Activated CD8-positive, alpha-beta memory T cell treated with anti-CD3 and anti-CD28 coated beads, Interleukin-2, amount 50 U/mL, for 4 hours (primary cell): ENCODE measurements around the gene NBDY.
A peak's percentile ranks its signal among the peaks of the same experiment; 100 is the strongest.
"Not testable (repeated sequence)": the region's sequence is repeated elsewhere in the genome, so short reads cannot be mapped to it uniquely, and the experiment has no call there.

Experiments used
- DNase-seq: peaks from one replicate; pipeline ENCODE4 v3.0.0-alpha.2; 2020

Gene NBDY

DNA sequence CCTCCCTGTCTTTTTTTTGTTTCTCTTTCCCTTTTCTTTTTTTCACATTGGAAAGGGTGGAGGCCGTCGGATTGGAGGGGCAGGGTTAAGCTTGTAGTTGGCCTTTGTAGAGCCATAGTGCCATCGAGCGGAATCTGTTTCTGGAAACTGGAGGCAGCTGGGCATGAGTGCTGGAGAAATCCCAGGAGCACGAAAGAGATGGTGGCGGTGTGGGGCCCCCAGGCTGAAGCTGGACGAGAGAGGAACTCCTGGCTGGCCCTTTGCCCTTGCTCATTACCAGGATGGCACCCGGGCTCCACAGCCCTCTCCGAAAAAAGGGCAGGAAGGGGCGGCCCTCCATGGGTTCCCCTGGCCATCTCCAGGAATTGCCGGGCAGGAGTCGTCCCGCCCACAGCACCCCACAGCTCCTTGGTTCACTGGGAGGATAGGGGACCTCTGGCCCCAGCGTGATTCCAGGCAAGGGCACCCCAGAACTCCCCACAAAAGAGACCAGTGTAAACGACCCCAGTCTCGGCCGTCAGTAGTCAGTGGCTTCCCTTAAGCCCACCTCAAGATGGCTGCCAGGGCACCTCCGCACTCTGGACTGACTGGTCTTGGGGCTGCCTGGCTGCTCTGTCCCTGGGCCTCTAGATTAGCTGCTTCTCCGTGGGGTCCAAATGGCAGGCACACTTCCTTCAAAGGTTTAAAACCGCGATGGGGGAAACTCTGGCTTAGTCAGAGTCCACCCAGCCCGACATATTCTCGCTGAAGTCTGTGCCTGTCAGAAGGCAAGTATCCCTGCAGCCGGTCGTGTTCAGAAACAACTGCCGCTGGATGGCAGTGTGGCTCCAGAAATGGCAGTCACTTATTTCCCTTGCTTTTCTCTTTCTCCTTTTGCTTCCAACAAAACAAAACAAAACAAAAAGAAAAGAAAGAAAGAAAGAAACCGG is 74.1 kb downstream of the NBDY start:
- DNase-seq, result peak; percentile 79

DNA sequence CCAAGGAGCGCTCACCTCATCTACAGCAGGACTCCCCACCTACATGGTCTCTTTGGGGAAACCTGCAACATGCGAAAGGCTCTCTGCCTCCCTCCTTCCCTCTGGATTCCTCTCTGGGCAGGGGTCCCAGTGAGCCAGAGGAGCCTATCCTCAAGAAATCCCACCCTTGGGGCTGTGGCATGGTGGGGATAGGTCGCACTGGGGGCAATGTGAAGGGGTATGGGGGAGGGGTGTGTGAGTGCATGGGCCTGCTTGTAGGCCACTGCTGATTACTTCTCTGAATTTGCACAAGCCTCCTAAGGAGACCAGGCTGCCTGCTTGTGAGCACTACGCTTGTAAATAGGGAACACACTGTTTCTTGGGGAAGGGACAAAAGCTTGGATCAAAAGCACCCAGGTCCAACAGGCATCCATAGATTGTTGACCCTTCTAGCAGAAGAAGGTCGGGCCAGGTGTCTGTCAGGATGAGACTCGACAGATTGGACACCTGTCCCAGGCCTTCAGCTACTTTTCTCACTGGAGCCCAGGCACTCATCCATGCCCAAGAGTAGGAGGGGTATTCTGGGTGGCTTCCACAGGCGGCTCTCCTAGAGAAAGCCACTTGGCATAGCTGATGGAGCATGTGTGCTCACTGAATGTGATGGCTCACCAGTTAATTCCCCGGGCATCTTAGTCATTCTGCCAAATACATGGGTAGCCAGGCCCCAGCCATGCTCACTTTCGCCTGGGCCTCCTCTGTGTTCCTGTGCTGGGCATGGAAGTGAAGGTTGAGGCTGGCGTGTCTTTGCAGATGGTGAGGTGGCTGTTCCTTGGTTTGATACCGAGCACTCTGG is 75.0 kb downstream of the NBDY start:
- no peak for DNase-seq

DNA sequence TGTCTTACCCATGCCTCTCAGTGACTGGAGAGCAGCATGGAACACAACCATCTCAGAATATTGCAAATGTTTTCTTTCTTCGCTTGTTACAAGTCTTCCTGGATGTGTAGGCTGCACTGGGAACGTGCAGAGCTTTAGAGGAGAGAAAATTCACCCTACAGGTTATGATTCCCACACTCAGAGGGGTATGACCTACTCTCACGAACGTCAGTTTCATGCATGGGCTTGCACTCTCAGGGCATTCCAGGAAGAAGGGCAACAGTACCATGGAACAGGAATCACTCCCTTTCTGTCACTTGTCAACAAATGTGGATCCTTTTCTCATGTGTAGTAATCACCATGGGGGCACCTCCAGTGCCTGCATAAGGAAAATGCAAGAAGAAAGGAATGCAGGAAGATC is 75.8 kb downstream of the NBDY start:
- DNase-seq, result no peak

DNA sequence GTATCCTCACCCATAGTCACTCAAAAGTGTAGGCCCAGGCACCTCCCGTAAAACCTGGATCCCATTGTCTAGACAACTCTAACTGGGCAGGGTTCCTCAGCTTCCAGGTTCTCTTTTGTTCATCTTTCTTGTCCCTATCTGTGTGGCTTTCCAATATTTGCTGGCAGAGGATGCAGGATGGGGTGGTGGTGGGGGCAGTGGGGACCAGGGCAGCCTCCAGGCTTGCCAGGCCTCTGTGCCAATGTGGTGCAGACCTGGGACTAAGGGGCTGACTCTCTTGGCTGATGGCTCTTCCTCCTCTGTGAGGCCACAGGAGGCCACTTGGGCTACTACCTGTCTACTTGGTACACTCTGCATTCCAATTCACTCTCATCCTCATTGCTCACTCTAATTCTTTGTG is 76.4 kb downstream of the NBDY start:
- DNase-seq, result no peak

DNA sequence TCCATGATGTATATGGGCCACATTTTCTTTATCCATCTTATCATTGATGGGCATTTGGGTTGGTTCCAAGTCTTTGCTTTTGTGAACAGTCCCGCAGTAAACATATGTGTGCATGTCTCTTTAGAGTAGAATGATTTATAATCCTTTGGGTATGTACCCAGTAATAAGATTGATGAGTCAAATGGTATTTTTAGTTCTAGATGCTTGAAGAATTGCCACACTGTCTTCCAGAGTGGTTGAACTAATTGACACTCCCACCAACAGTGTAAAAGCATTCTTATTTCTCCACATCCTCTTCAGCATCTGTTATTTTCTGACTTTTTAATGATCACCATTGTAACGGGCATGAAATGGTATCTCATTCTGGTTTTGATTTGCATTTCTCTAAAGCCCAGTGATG is 77.1 kb downstream of the NBDY start:
- DNase-seq, result not testable (repeated sequence)

DNA sequence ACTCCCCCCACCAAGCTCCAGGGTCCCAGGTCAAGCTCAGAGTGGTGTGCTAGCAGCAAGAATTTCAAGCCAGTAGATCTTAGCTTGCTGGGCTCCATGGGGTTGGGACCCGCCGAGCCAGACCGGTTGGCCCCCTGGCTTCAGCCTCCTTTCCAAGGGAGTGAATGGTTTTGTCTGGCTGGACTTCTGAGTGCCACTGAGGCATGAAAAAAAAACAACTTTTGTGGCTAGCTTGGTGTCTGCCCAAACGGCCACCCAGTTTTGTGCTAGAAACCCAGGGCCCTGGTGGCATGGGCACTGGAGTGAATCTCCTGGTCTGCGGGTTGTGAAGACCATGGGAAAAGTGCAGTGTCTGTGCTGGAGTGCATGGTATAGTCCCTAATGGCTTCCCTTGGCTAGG is 82.6 kb downstream of the NBDY start:
- DNase-seq, result no peak

DNA sequence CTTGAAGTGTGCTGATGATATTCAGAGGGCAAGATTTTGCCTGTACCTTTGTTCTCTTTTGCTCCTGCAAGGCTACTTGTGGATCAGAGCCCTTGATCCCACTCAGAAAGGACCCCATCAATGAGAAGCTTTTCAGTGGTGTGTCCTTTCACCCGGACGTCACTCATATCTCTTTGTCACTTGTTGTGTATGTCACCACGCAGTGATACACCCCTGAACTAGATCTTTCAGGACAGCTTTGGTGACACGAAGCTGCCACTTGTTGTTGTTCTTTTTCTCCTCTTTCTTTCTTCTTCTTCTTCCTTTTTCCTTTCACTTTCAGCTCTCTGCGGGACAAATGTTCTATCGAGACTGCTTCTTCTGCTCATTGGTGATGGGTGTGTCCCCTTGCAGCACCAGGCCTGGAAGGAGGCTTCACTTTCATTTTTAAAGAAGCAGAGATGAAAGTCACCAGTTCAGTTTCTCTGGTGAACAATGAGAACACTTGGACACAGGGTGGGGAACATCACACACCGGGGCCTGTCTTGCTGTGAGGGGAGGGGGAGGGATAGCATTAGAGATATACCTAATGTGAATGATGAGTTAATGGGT is 83.6 kb downstream of the NBDY start:
- no peak for DNase-seq

DNA sequence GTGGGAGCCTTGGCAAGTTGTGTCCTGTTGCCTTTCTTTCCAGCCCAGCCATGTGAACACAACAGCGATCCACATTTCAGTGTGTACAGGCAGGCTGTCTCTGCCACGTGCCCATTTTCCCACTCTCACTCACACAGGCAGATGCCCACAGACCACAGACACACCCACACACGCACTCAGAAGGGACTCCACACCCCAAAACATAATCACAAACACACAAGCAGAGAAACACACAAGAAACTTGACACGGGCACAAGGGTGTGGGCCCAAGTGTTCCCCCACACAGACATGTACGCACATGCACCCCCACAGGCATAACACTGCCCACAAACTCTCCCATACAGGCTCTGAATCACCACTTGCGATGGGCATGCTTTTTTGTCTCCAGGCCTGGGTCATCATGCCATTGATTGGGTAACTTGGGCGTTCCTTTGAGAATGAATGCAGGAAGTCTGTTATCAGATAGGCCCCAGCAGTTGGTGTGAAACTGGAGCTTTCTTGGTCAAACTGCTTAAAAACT is 84.3 kb downstream of the NBDY start:
- DNase-seq, result peak; percentile 39

DNA sequence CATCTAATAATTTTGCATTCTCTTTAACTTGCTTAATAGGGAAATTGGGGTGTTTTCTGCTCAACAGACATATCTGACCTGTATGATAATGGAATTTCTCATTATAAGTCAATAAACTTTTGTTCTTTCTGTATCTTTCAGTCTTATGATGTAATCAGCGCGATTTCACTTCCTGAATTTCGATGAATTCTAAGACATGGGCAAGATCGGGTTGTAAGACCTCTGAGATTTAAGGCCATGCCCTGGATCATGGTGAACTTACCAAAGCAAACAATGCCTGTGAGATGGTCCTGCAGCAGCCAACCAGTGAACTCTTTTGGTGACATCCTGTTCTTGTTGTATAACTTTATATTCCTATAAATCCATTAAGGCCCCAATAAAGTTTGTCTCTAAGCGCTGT is 88.1 kb downstream of the NBDY start:
- no peak for DNase-seq

DNA sequence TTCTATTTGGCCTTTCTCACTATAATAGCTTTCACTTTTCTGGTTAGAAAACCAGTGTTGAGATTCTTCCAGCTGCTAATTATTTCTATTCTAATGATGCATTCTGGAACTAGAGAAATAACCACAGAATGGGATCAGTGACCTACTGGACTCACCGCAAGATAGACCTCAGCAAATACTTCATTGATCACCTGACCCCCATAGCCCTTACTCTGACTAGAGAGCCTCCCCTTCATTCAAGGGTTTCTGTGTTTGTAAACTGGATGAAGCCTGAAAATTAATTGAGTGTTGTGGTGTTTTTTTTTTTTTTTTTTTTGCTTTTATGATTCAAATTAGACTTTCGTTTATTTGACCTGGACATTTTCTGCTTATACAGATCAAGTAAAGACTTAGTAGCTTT is 97.0 kb downstream of the NBDY start:
- DNase-seq, result no peak

DNA sequence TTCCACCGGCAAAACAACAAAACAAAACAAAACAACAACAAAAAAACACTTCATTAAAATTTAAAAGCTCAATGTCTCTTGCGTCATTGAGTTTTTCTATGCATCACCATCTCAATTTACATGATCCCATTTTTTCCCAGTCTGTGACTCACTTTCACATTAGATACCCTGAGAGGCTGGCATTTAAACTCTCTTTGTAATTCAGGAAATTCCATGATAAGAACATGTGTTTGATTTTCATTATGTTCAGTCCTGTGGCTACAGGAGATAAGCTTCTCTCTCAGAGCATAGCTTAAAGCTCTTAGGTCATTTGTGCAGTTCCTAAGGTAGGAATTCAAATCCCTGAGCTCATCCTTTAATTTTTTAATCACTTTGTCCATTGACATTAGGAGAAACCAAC is 104.6 kb downstream of the NBDY start:
- no peak for DNase-seq

DNA sequence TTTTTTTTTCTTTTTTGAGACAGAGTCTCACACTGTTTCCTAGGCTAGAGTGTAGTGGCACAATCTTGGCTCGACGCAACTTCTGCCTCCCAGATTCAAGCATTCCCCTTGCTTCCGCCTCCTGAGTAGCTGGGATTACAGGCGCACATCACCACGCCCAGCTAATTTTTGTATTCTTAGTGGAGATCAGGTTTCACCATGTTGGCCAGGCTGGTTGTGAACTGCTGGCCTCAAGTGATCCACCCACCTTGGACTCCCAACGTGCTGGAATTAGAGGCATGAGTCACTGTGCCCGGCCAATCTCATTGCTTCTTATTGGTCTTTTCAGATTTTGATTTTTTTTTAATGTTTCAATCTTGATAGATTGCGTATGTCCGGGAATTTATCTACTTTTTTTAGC is 124.4 kb downstream of the NBDY start:
- DNase-seq, result no peak

DNA sequence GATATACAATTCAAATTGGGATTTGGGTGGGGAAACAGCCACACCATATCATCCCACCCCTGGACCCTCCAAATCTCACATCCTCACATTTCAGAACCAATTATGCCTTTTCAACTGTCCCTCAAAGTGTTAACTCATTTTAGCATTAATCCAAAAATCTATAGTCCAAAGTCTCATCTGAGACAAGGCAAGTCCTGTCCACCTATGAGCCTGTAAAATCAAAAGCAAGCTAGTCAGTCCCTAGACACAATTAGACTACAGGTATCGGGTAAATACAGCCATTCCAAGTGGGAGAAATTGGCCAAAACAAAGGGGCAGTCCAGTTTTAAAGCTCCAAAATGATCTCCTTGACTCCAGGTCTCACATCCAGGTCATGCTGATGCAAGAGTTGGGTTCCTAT is 128.0 kb downstream of the NBDY start:
- DNase-seq, result no peak

DNA sequence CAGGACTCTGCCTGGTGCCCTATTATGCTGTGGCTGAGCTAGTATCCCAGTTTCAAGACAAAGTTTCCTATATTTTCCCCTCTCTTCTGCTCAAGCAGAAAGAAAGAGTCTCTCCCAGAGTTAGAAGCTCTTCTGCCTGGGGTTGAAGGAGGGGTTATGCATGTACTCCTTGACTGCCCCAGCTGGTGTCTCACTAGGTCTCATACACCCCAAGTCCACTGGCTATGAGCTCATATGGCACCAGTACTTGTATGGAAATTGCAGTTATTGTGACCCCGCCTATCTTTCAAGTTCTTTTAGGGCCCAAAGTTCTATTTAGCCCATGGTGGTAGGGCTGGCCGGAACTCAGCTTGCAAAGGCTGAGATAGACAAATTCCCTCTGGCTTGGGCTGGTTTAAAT is 131.8 kb downstream of the NBDY start:
- no peak for DNase-seq
